OCI-LY7 (cell line): Measurements from ENCODE around the gene ICAM1. TPM values are rescaled to one million over a fixed set of nuclear protein-coding genes. Genes with fewer than 3 reads are reported as not detected.

ENCODE experiments used
- BruUV-seq: library from RNA; stranded (reverse); fragments of 400-500 nt; replicated peaks from 2 replicates; lab custom pipeline; 2021; lab: Mats Ljungman, UMichigan
- CTCF ChIA-PET: fragments of 300-600 bp; sonication (Branson Sonifier 250); formaldehyde crosslinking; loops from one replicate; lab custom pipeline; 2022; ENCODE audit warnings: antibody characterized with exemption; ENCODE audit not compliant: unreplicated experiment; lab: Charles Lee
- POLR2A ChIA-PET: fragments of 300-600 bp; sonication (Branson Sonifier 250); formaldehyde crosslinking; loops from one replicate; lab custom pipeline; 2022; ENCODE audit warnings: antibody characterized with exemption; lab: Charles Lee
- DNase-seq: peaks from one replicate; pipeline ENCODE4 v3.0.0-alpha.2; 2015; ENCODE audit warnings: low spot score
- H2AFZ ChIP-seq: fragments of 200-600 bp; sonication (generic), shearing (Covaris generic); 2 replicates; pipeline ENCODE4 v1.6.1; 2014; ENCODE audit warnings: mild to moderate bottlenecking, antibody characterized with exemption, low read length, moderate library complexity
- H3K27ac ChIP-seq: fragments of 200-600 bp; sonication (generic); 2 replicates; pipeline ENCODE4 v1.5.1; 2014; ENCODE audit warnings: mixed run types, low read depth, mild to moderate bottlenecking, moderate library complexity, low read length, inconsistent platforms; ENCODE audit not compliant: poor library complexity, severe bottlenecking
- H3K36me3 ChIP-seq: fragments of 200-600 bp; sonication (generic); 2 replicates; pipeline ENCODE4 v1.6.1; 2014; ENCODE audit warnings: mild to moderate bottlenecking, antibody characterized with exemption, low read length, moderate library complexity, mixed read lengths; ENCODE audit not compliant: insufficient read depth
- H3K4me1 ChIP-seq: fragments of 200-600 bp; sonication (generic); 2 replicates; pipeline ENCODE4 v1.5.1; 2014; ENCODE audit warnings: mild to moderate bottlenecking, low read length; ENCODE audit not compliant: insufficient read depth, poor library complexity, severe bottlenecking
- H3K4me2 ChIP-seq: fragments of 200-600 bp; sonication (generic); 2 replicates; pipeline ENCODE4 v1.6.1; 2014; ENCODE audit warnings: mild to moderate bottlenecking, low read length
- H3K4me3 ChIP-seq: fragments of 200-600 bp; sonication (generic); 2 replicates; pipeline ENCODE4 v1.5.1; 2014; ENCODE audit warnings: mild to moderate bottlenecking, low read depth, low read length; ENCODE audit not compliant: poor library complexity, severe bottlenecking
- H3K79me2 ChIP-seq: fragments of 200-600 bp; sonication (generic); 2 replicates; pipeline ENCODE4 v1.6.1; 2016; ENCODE audit warnings: low read depth, mild to moderate bottlenecking, low read length, moderate library complexity, mixed read lengths; ENCODE audit not compliant: insufficient read depth
- H3K9me2 ChIP-seq: fragments of 200-600 bp; sonication (generic); 2 replicates; pipeline ENCODE4 v1.6.1; 2016; ENCODE audit warnings: mild to moderate bottlenecking, low read length, mixed read lengths; ENCODE audit not compliant: insufficient read depth
- H3K9me3 ChIP-seq: fragments of 200-600 bp; sonication (generic); 2 replicates; pipeline ENCODE4 v1.6.1; 2014; ENCODE audit warnings: mild to moderate bottlenecking, mixed run types, low read length, mixed read lengths
- H4K20me1 ChIP-seq: fragments of 200-600 bp; sonication (generic); 2 replicates; pipeline ENCODE4 v1.6.1; 2014; ENCODE audit warnings: mild to moderate bottlenecking, antibody characterized with exemption, low read length, moderate library complexity, mixed read lengths; ENCODE audit not compliant: insufficient read depth
- EZH2phosphoT487 ChIP-seq: fragments of 200-600 bp; sonication (generic); IDR thresholded peaks from 2 replicates; pipeline ENCODE4 v1.6.1; 2018; ENCODE audit warnings: low read depth, borderline replicate concordance, mild to moderate bottlenecking, mixed run types, antibody characterized with exemption, low read length, moderate library complexity, mixed read lengths
- intact Hi-C: fragments of 100-400 bp; cut with micrococcal nuclease; formaldehyde crosslinking; loops from one replicate; pipeline ENCODE4 v1.10.0; 2022; ENCODE audit not compliant: unreplicated experiment
- total RNA-seq, 2 experiments: library from RNA; depleted of rRNA in 1 of 2; stranded (reverse); fragments of >200 nt in 1 of 2; shearing (Covaris generic) in 1 of 2; gene quantifications; 2 replicates each; pipeline ENCODE4 v1.2.3, GENCODE V29; 2014 to 2022
- TF ChIP-seq, protein P1 (sequence below): fragments of 200-600 bp; sonication (generic); conservative IDR thresholded peaks from 2 replicates; pipeline ENCODE4 v1.5.1; 2014; ENCODE audit warnings: mild to moderate bottlenecking, antibody characterized with exemption, low read length, moderate library complexity, mixed read lengths

Gene ICAM1
- total RNA-seq, 2 experiments from 2014 or later = 12.0 to 13.4 TPM

DNA sequence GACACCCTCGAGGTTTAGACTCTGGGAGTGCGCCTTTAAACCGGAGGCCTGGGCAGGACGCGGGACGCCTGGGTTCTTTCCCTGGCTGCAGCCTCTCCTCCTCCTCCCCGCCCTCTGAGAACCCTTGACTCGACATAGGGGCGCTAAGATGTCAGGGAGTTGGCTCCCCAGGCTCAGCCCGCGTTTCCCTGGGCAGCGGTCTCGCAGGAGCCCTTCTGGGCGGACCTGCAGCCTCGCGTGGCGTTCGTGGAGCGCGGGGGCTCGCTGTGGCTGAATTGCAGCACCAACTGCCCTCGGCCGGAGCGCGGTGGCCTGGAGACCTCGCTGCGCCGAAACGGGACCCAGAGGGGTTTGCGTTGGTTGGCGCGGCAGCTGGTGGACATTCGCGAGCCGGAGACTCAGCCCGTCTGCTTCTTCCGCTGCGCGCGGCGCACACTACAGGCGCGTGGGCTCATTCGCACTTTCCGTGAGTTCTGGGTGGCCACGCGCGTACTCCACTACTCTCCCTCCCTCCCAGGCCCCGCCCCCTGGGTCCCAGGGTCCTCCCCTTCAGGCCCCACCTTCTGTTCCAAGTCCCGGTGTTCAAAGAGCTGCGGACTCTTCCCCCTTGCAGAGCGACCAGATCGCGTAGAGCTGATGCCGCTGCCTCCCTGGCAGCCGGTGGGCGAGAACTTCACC lies 20.1 kb downstream of the ICAM1 start:
- ChIA-PET POLR2A (interaction anchor here (1.5 kb wide), 1 partner anchor 20 kb away, joined by 5 read pairs; the partner anchor contains the start of gene ICAM1), CTCF (interaction anchor here (0.6 kb wide), 1 partner anchor 138 kb away, joined by 3 read pairs; no protein-coding TSS in a partner anchor)
- H2AFZ ChIP-seq = no peak overlapping the region; the same call in 1 of the 2 replicates
- H3K79me2 ChIP-seq = no peaks in the 10 kb centered on the region
- no peak overlapping the region for H3K27ac ChIP-seq
- H3K36me3 ChIP-seq = peaks cover 1% of the 10 kb centered on the region; the same call in 1 of the 2 replicates
- TF ChIP-seq, protein P1, sequence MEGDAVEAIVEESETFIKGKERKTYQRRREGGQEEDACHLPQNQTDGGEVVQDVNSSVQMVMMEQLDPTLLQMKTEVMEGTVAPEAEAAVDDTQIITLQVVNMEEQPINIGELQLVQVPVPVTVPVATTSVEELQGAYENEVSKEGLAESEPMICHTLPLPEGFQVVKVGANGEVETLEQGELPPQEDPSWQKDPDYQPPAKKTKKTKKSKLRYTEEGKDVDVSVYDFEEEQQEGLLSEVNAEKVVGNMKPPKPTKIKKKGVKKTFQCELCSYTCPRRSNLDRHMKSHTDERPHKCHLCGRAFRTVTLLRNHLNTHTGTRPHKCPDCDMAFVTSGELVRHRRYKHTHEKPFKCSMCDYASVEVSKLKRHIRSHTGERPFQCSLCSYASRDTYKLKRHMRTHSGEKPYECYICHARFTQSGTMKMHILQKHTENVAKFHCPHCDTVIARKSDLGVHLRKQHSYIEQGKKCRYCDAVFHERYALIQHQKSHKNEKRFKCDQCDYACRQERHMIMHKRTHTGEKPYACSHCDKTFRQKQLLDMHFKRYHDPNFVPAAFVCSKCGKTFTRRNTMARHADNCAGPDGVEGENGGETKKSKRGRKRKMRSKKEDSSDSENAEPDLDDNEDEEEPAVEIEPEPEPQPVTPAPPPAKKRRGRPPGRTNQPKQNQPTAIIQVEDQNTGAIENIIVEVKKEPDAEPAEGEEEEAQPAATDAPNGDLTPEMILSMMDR = no peak
- no peak for TF ChIP-seq EZH2phosphoT487
- peak overlapping the region; percentile 83 for H3K4me2 ChIP-seq
- H3K9me2 ChIP-seq = no peaks in the 10 kb centered on the region
- BruUV-seq = no TSS peak
- peaks cover 72% of the 10 kb centered on the region for H3K4me1 ChIP-seq
- no peaks in the 10 kb centered on the region for H4K20me1 ChIP-seq
- intact Hi-C loops = no loop called here
- H3K4me3 ChIP-seq = peak overlapping the region; percentile 68
- H3K9me3 ChIP-seq = no peaks in the 10 kb centered on the region
- peak; percentile 42 for DNase-seq

DNA sequence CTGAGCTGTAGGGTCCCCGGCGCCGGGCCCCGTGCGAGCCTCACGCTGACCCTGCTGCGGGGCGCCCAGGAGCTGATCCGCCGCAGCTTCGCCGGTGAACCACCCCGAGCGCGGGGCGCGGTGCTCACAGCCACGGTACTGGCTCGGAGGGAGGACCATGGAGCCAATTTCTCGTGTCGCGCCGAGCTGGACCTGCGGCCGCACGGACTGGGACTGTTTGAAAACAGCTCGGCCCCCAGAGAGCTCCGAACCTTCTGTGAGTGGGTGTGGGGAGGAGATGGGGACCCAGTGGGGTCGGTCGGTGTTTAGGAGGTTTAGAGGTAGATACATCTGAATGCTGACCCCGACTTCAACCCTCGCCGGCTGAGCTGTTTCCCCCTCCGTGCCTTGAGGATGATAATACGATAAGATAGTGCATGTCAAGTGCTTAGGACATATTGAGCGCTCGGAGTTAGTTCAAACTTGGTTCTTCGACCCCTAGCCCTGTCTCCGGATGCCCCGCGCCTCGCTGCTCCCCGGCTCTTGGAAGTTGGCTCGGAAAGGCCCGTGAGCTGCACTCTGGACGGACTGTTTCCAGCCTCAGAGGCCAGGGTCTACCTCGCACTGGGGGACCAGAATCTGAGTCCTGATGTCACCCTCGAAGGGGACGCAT lies 20.8 kb downstream of the ICAM1 start:
- Histone ChIP-seq H3K9me2 (no peaks in the 10 kb centered on the region), H3K4me3 (peak overlapping the region; percentile 68), H3K36me3 (no peaks in the 10 kb centered on the region), H4K20me1 (no peaks in the 10 kb centered on the region), H3K4me1 (peaks cover 65% of the 10 kb centered on the region), H3K4me2 (peak overlapping the region; percentile 83), H3K27ac (no peak overlapping the region), H3K79me2 (no peaks in the 10 kb centered on the region), H3K9me3 (no peaks in the 10 kb centered on the region), H2AFZ (peak overlapping the region; percentile 21; the same call in 1 of the 2 replicates)
- intact Hi-C loops = no loop called here
- TF ChIP-seq, protein P1 = no peak
- peak; percentile 76; the same call in 1 of the 2 replicates for TF ChIP-seq EZH2phosphoT487
- CTCF ChIA-PET = interaction anchor here (0.6 kb wide), 1 partner anchor 137 kb away, joined by 3 read pairs; no protein-coding TSS in a partner anchor
- peak; percentile 27 for DNase-seq
- POLR2A ChIA-PET = interaction anchor here (1.5 kb wide), 1 partner anchor 21 kb away, joined by 5 read pairs; the partner anchor contains the start of gene ICAM1
- BruUV-seq = no TSS peak
